Keratinocyte (primary cell): ENCODE results near the gene KLHL6. TPM values are rescaled to one million over a fixed set of nuclear protein-coding genes. Genes with fewer than 3 reads are reported as not detected.
"Not testable (repeated sequence)": the region's sequence is repeated elsewhere in the genome, so short reads cannot be mapped to it uniquely, and the experiment has no call there.

Experiments
- DNase-seq: peaks from one replicate; pipeline ENCODE4 v3.0.0-alpha.2; 2011; ENCODE audit warnings: low read depth, missing footprints, low spot score
- FAIRE-seq: peaks from 2 replicates; lab custom pipeline; 2011; peaks lifted over from hg19 to GRCh38; lab: Jason Lieb, UNC
- H2AFZ ChIP-seq: 2 replicates; pipeline ENCODE4 v1.6.0; 2012; ENCODE audit warnings: low read length, control low read depth, inconsistent platforms; ENCODE audit not compliant: control insufficient read depth
- H3K27ac ChIP-seq: 2 replicates; pipeline ENCODE4 v1.5.1; 2011; ENCODE audit warnings: low read length; ENCODE audit not compliant: control insufficient read depth, insufficient read depth
- H3K27me3 ChIP-seq: 3 replicates; pipeline ENCODE4 v1.6.0; 2011; ENCODE audit warnings: low read length; ENCODE audit not compliant: control insufficient read depth, insufficient read depth; ENCODE audit errors: extremely low read depth
- H3K36me3 ChIP-seq, 2 experiments: 2 replicates in 1 of 2; 3 replicates in 1 of 2; pipeline ENCODE4 v1.5.1; 2011; ENCODE audit warnings: low read length in 2 of 2, mild to moderate bottlenecking in 1 of 2; ENCODE audit not compliant: control insufficient read depth in 2 of 2, insufficient read depth in 2 of 2; ENCODE audit errors: extremely low read depth in 1 of 2
- H3K4me1 ChIP-seq: 3 replicates; pipeline ENCODE4 v1.5.1; 2011; ENCODE audit warnings: low read length; ENCODE audit not compliant: control insufficient read depth, insufficient read depth; ENCODE audit errors: extremely low read depth
- H3K4me2 ChIP-seq: 3 replicates; pipeline ENCODE4 v1.6.0; 2011; ENCODE audit warnings: low read depth, low read length; ENCODE audit not compliant: control insufficient read depth, insufficient read depth; ENCODE audit errors: extremely low read depth
- H3K4me3 ChIP-seq, 3 experiments: fragments of 200-600 bp in 1 of 3; sonication (generic) in 1 of 3; 2 replicates in 2 of 3; 3 replicates in 1 of 3; pipeline ENCODE4 v1.5.1; 2011 to 2016; ENCODE audit warnings: low read length in 3 of 3, mild to moderate bottlenecking in 3 of 3, control low read depth in 2 of 3, inconsistent platforms in 1 of 3, low read depth in 1 of 3, mixed read lengths in 1 of 3, mixed run types in 1 of 3, moderate library complexity in 1 of 3; ENCODE audit not compliant: control insufficient read depth in 2 of 3, insufficient read depth in 2 of 3; ENCODE audit errors: extremely low read depth in 1 of 3
- H3K79me2 ChIP-seq: 2 replicates; pipeline ENCODE4 v1.6.0; 2012; ENCODE audit warnings: low read length; ENCODE audit not compliant: control insufficient read depth, insufficient read depth
- H3K9ac ChIP-seq: 3 replicates; pipeline ENCODE4 v1.6.0; 2011; ENCODE audit warnings: low read length; ENCODE audit not compliant: control insufficient read depth, insufficient read depth; ENCODE audit errors: extremely low read depth
- H3K9me1 ChIP-seq: 3 replicates; pipeline ENCODE4 v1.6.0; 2011; ENCODE audit warnings: low read length; ENCODE audit not compliant: control insufficient read depth, insufficient read depth; ENCODE audit errors: extremely low read depth
- H3K9me3 ChIP-seq: 2 replicates; pipeline ENCODE4 v1.5.1; 2012; ENCODE audit warnings: low read depth, low read length; ENCODE audit not compliant: control insufficient read depth
- H4K20me1 ChIP-seq: 3 replicates; pipeline ENCODE4 v1.6.0; 2011; ENCODE audit warnings: low read length; ENCODE audit not compliant: control insufficient read depth, insufficient read depth; ENCODE audit errors: extremely low read depth
- EZH2 ChIP-seq: IDR thresholded peaks from one replicate; pipeline ENCODE4 v1.6.1; 2012; ENCODE audit warnings: inconsistent platforms, mild to moderate bottlenecking, low read length, moderate library complexity
- dilution Hi-C: fragments of 300-500 bp; cut with MboI; formaldehyde crosslinking; loops from one replicate; pipeline ENCODE4 v1.7.0; 2020; ENCODE audit warnings: low sequenced_read_pairs; ENCODE audit not compliant: extremely low pct_ligation_motif_present
- polyA plus RNA-seq, 5 experiments: library from polyadenylated mRNA; depleted of rRNA in 3 of 5; stranded (reverse) in 3 of 5; stranded (forward) in 1 of 5; unstranded in 1 of 5; fragments of >200 nt; gene quantifications; 1 replicate in 1 of 5; 2 replicates in 3 of 5; 3 replicates in 1 of 5; pipeline versions ENCODE4 v1.2.1 to v1.2.3, GENCODE V29; 2011 to 2012; ENCODE audit warnings: missing spikeins in 2 of 5, low read depth in 1 of 5, low replicate concordance in 1 of 5
- TF ChIP-seq, protein P1 (sequence below), 3 experiments: IDR thresholded peaks in 1 of 3; conservative IDR thresholded peaks in 1 of 3; optimal IDR thresholded peaks in 1 of 3; 2 replicates in 2 of 3; 3 replicates in 1 of 3; pipeline versions ENCODE3 to v1.5.1; 2011; ENCODE audit warnings: low read length in 3 of 3, mild to moderate bottlenecking in 3 of 3, moderate library complexity in 2 of 3, control low read depth in 1 of 3, inconsistent platforms in 1 of 3; ENCODE audit not compliant: insufficient read depth in 2 of 3; ENCODE audit errors: extremely low read depth in 1 of 3

The KLHL6 gene
- polyA plus RNA-seq, 1 donor (not counting 4 experiments of a cell fraction or from before 2014, with no cell fraction given), result 0.10 TPM

- DNase-seq (no peak), FAIRE-seq (peak; percentile 62)
- Histone ChIP-seq H3K4me1 (peaks cover 33% of the 10 kb centered on the region), H3K36me3 (no peaks in the 10 kb centered on the region), H4K20me1 (no peaks in the 10 kb centered on the region), H2AFZ (no peak overlapping the region), H3K27ac (no peak overlapping the region), H3K27me3 (no peaks in the 10 kb centered on the region), H3K79me2 (no peaks in the 10 kb centered on the region), H3K4me3 (no peak overlapping the region), H3K9me1 (no peaks in the 10 kb centered on the region), H3K9me3 (no peaks in the 10 kb centered on the region), H3K9ac (no peak overlapping the region), H3K4me2 (peak overlapping the region; percentile 35)
- dilution Hi-C loops, result no loop called here
- TF ChIP-seq, protein P1, sequence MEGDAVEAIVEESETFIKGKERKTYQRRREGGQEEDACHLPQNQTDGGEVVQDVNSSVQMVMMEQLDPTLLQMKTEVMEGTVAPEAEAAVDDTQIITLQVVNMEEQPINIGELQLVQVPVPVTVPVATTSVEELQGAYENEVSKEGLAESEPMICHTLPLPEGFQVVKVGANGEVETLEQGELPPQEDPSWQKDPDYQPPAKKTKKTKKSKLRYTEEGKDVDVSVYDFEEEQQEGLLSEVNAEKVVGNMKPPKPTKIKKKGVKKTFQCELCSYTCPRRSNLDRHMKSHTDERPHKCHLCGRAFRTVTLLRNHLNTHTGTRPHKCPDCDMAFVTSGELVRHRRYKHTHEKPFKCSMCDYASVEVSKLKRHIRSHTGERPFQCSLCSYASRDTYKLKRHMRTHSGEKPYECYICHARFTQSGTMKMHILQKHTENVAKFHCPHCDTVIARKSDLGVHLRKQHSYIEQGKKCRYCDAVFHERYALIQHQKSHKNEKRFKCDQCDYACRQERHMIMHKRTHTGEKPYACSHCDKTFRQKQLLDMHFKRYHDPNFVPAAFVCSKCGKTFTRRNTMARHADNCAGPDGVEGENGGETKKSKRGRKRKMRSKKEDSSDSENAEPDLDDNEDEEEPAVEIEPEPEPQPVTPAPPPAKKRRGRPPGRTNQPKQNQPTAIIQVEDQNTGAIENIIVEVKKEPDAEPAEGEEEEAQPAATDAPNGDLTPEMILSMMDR (optimal IDR thresholded peaks at IDR 0.05 in 1 of 3, IDR thresholded peaks at IDR 0.05 in 1 of 3, conservative IDR thresholded peaks at IDR 0.05 in 1 of 3; ENCODE audit: extremely low read depth in 1 of 3, insufficient read depth in 2 of 3, low read length in 3 of 3), result no peak
- no peak for TF ChIP-seq EZH2
Observed at GRCh38 chr3:183477801-183478456, 77.6 kb downstream of the KLHL6 start.

GRCh38 chr3:183475764-183476162, 79.7 kb downstream of the KLHL6 start:
- FAIRE-seq, H3K79me2 ChIP-seq, DNase-seq, H3K9me3 ChIP-seq, dilution Hi-C loops, H2AFZ ChIP-seq, H3K27me3 ChIP-seq, H3K4me2 ChIP-seq, H4K20me1 ChIP-seq, H3K36me3 ChIP-seq, H3K4me3 ChIP-seq, H3K9ac ChIP-seq, H3K27ac ChIP-seq, H3K9me1 ChIP-seq: not testable (repeated sequence)
- H3K4me1 ChIP-seq, result peaks cover 21% of the 10 kb centered on the region
